Measurements from ENCODE around the gene CNTNAP1. TPM values are rescaled to one million over a fixed set of nuclear protein-coding genes. Genes with fewer than 3 reads are reported as not detected.

CNTNAP1 gene
- polyA plus RNA-seq, 1 experiment, result 90.6 TPM

- no peak for DNase-seq (ENCODE audit: low read depth)
- no peaks in the 10 kb centered on the region for H3K27me3 ChIP-seq (ENCODE audit: control insufficient read depth, insufficient read depth, low read length)
- ChIA-PET POLR2A (no interaction called here), CTCF (interaction anchor here (1.4 to 1.6 kb wide), 2 partner anchors 18 to 21 kb away, joined by 3 to 4 read pairs; partner anchors contain the start of gene CNTNAP1)
- peaks cover 33% of the 10 kb centered on the region for H3K36me3 ChIP-seq (ENCODE audit: control insufficient read depth, insufficient read depth, low read length)
- TF ChIP-seq, protein P1, sequence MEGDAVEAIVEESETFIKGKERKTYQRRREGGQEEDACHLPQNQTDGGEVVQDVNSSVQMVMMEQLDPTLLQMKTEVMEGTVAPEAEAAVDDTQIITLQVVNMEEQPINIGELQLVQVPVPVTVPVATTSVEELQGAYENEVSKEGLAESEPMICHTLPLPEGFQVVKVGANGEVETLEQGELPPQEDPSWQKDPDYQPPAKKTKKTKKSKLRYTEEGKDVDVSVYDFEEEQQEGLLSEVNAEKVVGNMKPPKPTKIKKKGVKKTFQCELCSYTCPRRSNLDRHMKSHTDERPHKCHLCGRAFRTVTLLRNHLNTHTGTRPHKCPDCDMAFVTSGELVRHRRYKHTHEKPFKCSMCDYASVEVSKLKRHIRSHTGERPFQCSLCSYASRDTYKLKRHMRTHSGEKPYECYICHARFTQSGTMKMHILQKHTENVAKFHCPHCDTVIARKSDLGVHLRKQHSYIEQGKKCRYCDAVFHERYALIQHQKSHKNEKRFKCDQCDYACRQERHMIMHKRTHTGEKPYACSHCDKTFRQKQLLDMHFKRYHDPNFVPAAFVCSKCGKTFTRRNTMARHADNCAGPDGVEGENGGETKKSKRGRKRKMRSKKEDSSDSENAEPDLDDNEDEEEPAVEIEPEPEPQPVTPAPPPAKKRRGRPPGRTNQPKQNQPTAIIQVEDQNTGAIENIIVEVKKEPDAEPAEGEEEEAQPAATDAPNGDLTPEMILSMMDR (IDR thresholded peaks at IDR 0.05; ENCODE audit: insufficient read depth, low read depth, low read length), result no peak
- H3K4me3 ChIP-seq (ENCODE audit: low read depth, low read length), result no peak overlapping the region
These were observed 18.4 kb downstream of the CNTNAP1 start for GRCh38 chr17:42700586-42701289.

DNA sequence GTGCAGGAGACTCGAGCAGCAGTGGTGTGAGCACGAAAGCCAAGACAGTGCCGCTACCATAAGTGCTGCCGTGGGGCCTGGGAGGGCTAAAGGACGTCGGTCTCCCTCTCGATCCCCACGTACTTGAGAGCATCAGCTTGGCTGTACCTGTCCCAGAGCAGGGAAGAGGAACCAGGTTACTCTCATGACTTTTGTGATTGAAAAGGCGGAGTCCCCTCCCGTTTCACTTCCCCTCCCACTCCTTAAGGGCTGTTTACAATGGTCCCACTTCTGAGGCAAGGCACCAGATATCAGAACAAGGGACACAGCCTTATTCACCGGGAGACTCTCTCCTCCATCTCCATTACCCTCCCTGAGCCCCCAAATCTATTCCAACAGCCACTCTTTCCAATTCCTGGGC, 20.1 kb downstream of the CNTNAP1 start:
- POLR2A ChIA-PET, result no interaction called here
- TF ChIP-seq, protein P1 (IDR thresholded peaks at IDR 0.05; ENCODE audit: insufficient read depth, low read depth, low read length), result no peak
- Histone ChIP-seq H3K27me3 (ENCODE audit: control insufficient read depth, insufficient read depth, low read length) (no peaks in the 10 kb centered on the region), H3K4me3 (ENCODE audit: low read depth, low read length) (no peak overlapping the region), H3K36me3 (ENCODE audit: control insufficient read depth, insufficient read depth, low read length) (peaks cover 31% of the 10 kb centered on the region)
- CTCF ChIA-PET, result interaction anchor here (1.4 kb wide), 1 partner anchor 20 kb away, joined by 3 read pairs; the partner anchor contains the start of gene CNTNAP1
- DNase-seq (ENCODE audit: low read depth), result no peak

GRCh38 chr17:42704490-42704836, 22.1 kb downstream of the CNTNAP1 start:
- TF ChIP-seq, protein P1 (IDR thresholded peaks at IDR 0.05; ENCODE audit: insufficient read depth, low read depth, low read length), result no peak
- ChIA-PET CTCF (no interaction called here), POLR2A (no interaction called here)
- no peaks in the 10 kb centered on the region for H3K27me3 ChIP-seq (ENCODE audit: control insufficient read depth, insufficient read depth, low read length)
- H3K36me3 ChIP-seq (ENCODE audit: control insufficient read depth, insufficient read depth, low read length), result peaks cover 37% of the 10 kb centered on the region
- DNase-seq (ENCODE audit: low read depth), result no peak
- no peak overlapping the region for H3K4me3 ChIP-seq (ENCODE audit: low read depth, low read length)

- DNase-seq (ENCODE audit: low read depth), result no peak
- peaks cover 40% of the 10 kb centered on the region for H3K36me3 ChIP-seq (ENCODE audit: control insufficient read depth, insufficient read depth, low read length)
- POLR2A ChIA-PET, result no interaction called here
- H3K27me3 ChIP-seq (ENCODE audit: control insufficient read depth, insufficient read depth, low read length), result no peaks in the 10 kb centered on the region
- TF ChIP-seq, protein P1 (IDR thresholded peaks at IDR 0.05; ENCODE audit: insufficient read depth, low read depth, low read length), result no peak
- CTCF ChIA-PET, result no interaction called here
- no peak overlapping the region for H3K4me3 ChIP-seq (ENCODE audit: low read depth, low read length)
These were observed 22.6 kb downstream of the CNTNAP1 start for GRCh38 chr17:42704837-42705494.

- Histone ChIP-seq H3K4me3 (ENCODE audit: low read depth, low read length) (no peak overlapping the region), H3K36me3 (ENCODE audit: control insufficient read depth, insufficient read depth, low read length) (peaks cover 43% of the 10 kb centered on the region), H3K27me3 (ENCODE audit: control insufficient read depth, insufficient read depth, low read length) (no peaks in the 10 kb centered on the region)
- TF ChIP-seq, protein P1 (IDR thresholded peaks at IDR 0.05; ENCODE audit: insufficient read depth, low read depth, low read length), result no peak
- ChIA-PET CTCF (interaction anchor here (1.7 kb wide), 1 partner anchor 57 kb away, joined by 6 read pairs; no protein-coding TSS in a partner anchor), POLR2A (no interaction called here)
- no peak for DNase-seq (ENCODE audit: low read depth)
These were observed 24.4 kb downstream of the CNTNAP1 start for GRCh38 chr17:42706732-42707131.
